GM19238 (cell line): ENCODE data around the gene TCF12.

Experiments used
- DNase-seq: peaks from one replicate; pipeline ENCODE4 v3.0.0; 2011; ENCODE audit warnings: low spot score; ENCODE audit not compliant: insufficient read length

Gene TCF12

GRCh38 chr15:56918046-56918938 is at the start of gene TCF12:
TCF12 (plus strand) TSS chr15:56918644; CDS start chr15:56919914, 1,270 bp downstream.
- DNase-seq = peak; percentile 89

DNA sequence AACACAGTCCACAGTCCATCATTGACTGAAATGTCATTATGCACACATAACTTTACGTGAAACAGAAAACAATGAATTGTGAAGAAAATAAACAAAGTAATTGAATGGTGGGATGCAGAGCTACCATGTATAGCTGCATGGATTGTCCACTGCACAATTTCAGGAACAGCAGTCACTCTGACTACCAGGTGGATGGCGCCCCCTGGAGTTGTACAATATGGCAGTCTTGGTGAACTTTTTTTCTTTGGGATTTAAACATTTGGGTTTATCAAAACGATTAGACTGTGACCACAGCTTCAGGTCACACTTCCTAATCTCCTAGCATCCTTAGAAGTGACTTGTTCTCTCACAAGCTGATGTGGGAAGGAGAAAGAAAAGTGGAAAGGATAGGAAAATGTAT is 48.9 kb upstream of the TCF12 start:
- DNase-seq = no peak

DNA sequence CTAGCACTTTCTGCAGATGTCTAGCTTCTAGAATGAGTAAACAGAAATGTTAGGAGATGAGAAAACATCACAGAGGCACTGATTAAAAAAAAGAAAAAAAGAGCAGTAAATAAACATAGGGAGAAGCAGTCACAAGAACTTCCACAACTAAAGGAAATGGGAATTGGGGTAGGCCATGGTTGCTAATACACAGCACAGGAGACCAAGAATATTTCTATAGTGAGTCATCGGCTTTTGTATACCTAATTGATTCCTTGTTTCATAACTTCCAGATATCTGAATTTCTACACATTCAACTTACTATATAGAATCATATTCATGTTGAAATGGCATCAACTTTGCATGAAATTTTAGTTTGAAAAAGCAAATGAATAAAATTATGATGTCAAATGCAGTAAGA is 47.3 kb upstream of the TCF12 start:
- no peak for DNase-seq

- no peak for DNase-seq
Measured at GRCh38 chr15:56871867-56872266, 46.6 kb upstream of the TCF12 start.

DNA sequence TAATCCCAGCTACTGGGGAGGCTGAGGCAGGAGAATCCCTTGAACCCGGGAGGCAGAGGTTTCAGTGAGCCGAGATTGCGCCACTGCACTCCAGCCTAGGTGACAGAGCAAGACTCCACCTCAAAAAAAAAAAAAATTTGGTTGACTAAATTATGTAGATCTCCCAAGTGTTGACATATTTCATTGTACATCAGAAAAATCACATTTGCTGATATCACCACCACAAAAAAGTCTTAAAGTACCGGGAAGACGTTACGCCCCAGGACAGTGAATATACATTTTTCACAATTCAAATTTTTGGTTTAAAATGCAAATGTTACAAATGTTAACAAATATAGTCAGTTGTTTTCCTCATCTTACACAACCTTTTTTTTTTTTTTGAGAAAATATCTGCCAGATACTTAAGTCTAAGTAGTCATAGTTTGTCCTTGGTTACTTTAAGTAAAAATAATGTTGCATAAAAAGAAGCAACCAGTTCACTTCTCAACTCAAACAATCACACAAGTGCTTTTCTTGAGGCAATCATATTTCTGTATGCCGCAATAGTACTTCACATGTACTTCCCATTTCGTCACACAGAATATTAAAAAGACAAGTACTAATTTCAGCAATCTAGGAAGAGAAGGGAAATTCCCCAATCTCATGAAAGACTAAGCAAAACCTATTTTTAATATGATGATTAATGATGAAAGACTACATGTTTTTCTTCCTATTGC is 41.0 kb upstream of the TCF12 start:
- no peak for DNase-seq

GRCh38 chr15:56879502-56879901 is 38.9 kb upstream of the TCF12 start:
- no peak for DNase-seq

DNA sequence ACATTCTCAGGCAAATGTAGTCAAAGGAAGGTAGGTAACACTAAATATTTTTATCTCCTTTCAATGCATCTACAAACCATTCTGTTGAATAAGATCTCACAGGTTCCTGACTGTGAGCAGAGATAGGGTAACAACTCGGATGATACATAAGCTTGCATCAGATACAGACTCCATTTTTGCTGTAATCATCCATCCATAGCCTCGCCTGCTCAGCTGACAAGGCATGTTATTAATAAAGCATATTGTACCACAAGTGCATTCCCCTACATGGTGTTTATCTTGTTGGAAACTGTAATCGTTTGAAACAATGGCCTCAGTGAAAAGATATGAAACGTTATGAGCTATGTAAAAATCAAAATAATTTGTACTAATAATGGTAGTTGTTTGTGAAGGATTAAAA is 35.4 kb upstream of the TCF12 start:
- no peak for DNase-seq

GRCh38 chr15:56886363-56886931 is 32.0 kb upstream of the TCF12 start:
- no peak for DNase-seq

DNA sequence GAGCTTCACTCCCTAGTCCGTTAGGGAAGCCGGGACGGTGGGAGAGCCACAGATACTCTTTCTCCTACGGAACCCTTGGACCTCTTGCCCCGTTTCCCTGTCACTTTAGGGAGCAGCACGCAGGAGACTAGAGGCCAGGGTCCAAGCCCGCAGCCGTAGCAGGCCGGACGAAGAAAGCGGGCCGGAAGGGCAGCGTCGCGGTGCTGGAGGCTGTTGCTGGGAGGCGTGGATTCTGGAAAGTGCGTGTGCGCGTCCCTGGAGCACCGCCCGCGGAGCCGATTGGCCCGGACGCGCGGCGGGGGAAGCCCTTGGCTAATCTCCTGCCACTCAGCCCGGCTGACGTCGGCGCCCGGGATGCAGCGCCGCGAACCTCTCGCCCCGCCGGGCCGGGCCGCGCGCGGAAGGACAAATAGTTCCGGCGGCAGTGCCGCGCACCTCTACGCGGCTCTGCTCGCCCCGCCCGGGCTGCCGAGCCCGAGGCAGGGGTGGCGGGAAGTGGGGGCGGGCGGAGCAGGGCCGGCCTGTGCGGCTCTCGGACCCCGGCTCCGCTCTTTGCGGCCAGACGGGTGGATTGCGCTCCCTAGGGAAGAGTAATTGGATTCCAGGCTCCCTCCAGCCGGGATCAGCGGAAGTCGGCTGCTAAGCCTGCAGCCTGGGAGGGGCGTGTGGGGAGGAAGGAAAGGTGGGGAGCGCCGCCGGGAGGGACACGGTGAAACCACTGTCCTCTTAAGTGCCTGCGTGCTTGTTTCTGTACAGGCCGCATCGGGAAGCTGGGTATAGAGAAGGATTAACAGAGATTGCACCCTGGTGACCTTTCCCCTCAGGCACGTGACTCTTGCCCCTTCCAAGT is 31.3 kb upstream of the TCF12 start:
- DNase-seq = peak; percentile 76

DNA sequence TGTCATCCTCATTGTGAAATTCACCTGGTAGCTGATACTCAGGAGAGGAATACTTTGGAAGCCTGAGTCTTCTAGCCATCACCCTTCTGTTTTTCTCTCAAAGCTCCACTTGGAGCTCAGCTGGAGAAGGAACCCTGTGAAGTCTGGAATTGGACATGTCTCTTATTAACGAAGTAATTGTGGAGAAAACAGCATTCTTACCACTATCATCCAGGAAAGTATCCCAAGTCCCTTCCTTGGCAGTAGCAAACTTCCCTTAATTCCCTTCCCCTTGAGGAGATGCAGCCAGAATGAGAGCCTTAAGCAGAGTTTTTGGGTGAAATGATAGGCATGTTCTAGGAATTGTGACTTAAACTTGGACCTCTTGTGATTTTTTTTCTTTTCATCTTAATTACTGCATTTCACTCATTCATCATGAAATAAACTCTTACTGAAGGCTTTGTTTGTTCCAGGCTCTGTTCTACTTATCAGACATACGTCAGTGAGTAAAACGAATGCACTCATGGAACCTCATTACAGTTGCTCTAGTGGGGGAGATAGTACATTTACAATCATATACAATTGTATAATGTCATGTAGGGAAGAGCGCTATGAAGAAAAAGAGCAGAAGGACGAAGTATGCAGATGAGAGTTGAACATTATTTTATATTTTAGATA is 30.5 kb upstream of the TCF12 start:
- DNase-seq = no peak

DNA sequence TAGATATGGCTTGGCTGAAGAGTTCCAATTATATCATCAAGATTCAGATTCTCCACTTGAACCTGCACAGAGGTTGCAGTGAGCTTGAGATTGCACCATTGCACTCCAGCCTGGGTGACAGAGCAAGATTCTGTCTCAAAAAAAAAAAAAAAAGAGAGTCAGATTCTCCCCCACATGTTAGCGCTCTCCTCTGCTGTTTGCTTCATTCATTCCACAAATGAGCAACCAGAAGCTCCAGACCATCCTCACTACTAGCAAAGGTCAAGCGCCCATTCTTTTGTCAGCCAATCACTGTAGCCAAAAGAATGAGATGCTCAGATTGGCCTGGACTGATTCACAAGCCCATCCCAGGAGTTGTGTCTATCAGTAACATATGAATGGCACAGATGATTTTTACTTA is 28.4 kb upstream of the TCF12 start:
- no peak for DNase-seq

DNA sequence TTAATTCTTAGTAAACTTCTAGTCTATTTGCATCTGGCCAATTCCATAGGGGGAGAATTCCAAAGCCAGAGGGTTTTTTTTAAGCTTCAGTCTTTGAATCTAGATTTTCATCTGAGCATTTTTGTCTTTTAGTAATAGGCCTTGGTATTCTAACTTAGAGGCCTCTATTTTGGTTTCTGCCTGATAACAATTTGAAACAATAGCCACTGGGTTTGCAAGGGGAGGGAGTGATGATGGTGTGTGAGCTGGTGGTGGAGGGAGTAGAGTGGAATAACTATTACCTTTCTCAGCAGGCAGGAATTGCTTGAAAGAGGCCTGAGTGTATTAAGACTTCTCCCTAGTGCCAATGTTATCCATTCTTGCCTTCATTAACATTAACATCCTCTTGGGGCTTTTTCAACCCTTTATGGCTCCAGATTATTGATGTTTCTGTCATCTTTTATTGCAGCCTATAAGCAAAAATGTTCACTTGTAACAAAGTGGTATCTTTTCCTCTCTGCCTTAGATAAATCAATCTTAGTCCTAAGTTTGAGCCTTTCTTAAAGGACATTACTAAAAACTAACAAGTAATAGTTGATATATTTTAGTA is 26.5 kb upstream of the TCF12 start:
- DNase-seq = no peak

DNA sequence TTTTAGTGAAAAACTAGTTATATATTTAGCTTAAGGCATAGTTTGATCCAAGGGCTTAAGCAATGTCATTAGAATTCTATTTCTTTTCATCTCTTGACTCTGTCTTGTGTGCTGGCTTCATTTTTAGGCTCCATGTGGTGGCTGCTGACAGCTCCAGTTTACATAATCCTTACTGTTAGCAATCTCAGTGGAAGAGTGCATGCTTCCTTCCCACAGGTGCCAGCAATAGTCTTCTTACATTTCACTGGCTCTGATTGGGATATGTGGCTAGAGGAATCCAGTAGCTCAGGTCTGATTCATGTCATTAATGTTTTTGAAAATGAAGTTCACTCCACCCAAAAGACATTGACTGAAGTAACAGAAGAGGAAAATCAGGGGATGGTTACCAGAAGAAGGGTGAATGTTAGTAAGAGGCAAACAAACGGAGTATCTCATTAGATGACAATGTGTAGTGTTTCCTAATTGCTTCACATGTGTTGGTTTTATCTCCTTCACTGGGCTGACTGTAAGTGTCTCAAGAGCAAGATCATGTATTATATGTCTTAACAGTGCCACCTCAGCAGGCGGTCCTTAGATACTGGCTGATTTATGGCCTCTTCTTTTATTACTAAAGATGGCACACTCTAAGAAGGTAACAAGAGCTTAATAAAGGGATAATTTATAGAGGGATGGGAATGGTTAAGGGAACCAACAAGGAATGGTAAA is 25.6 kb upstream of the TCF12 start:
- no peak for DNase-seq

DNA sequence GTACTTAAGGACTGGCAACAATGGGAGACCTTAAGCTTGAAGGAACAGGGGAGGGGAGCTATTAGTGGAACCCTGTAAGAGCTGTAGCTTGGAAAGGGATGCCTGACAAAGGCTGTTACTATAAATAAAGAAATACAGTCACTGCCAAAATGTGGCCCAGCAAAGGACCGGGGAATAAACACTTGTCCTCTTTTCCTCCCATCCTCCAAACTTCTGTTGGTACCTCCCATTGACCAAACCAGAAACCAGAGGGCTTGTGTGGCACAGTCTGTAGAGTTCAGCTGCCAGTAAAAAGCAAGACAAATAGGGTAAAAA is 25.1 kb upstream of the TCF12 start:
- DNase-seq = no peak

DNA sequence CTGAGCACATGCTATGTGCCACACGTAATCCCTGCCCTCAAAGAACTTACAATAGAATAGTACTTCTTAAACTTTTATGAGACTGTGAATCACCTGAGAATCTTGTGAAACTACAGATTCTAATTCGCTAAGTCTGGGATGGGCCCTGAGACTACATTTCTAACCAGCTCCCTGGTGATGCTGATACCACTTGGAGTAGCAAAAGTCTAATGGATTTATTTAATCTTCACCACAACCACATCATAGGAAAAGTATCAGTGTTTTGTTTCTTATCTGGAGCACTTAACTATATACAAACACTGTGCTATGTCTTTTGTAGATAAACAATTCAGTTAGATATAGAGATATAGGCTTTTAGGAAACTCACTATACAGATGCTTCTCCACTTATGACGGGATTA is 23.8 kb upstream of the TCF12 start:
- no peak for DNase-seq

- DNase-seq = no peak
Measured at GRCh38 chr15:56901931-56902330, 16.5 kb upstream of the TCF12 start.

DNA sequence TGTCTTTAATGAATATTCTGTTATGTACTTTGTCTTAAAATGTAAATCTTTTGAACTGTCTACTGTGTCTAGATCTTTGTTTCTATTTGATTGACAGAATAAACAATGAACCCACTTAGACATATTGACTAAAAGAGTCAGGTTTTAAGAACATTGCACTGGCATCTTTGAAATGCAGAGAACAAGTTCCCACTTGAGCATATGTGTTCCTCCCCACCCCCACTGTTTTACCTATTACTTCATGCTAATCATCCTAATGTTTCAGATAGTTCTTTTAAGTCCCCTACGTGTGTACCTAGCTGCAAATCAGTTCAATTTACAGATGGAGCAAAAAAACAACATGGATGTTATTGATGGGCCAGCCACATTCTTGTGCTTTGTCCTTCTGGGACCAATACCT is 11.7 kb upstream of the TCF12 start:
- no peak for DNase-seq

DNA sequence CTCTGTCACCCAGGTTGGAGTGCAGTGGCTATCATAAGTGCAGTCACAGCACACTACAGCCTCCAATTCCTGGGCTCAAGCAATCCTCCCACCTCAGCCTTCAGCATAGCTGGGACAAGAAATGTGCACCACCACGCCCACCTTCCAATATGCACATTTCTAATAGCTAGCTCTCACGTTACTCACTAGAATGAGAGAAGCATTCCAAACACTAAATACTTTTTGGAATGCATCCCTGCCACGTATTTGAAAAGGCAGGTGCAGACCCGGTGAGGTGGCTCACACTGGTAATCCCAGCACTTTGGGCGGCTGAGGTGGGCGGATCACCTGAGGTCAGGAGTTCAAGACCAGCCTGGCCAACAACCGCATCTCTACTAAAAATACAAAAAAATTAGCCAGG is 7.6 kb upstream of the TCF12 start:
- no peak for DNase-seq

- DNase-seq = no peak
Measured at GRCh38 chr15:56913241-56913640, 5.2 kb upstream of the TCF12 start.

DNA sequence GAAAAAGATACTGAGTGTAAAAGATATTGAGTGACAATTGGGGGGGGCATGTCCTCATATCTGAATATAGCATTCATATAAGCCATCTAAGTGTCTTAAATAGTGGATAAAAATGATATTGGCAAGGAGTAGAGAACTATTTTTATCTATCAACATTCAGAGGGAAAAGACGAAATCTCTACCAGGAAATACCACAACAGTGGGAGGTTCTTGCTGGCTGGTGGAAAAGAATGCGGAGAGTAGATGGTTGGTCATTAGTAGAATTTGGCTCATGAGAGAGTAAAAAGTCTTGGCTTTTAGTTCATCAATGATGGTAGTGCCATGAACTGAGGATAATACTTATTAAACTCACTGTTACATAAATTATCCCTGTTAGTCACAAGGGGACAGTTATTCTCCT is 4.8 kb upstream of the TCF12 start:
- no peak for DNase-seq
